Trophoblast cell (in vitro differentiated cells and primary cell): ENCODE data around the gene FRMD4A.

Source experiments
- DNase-seq, 2 donors: peaks; one replicate each; pipeline ENCODE4 v3.0.0-alpha.2; 2016
- H2AFZ ChIP-seq: 2 replicates; pipeline ENCODE4 v1.6.1; 2013; ENCODE audit warnings: low read length, moderate library complexity, mild to moderate bottlenecking; ENCODE audit not compliant: insufficient read depth, poor library complexity
- H2AK5ac ChIP-seq: 2 replicates; pipeline ENCODE4 v1.6.1; 2013; ENCODE audit warnings: mild to moderate bottlenecking, low read length
- H2BK120ac ChIP-seq: 2 replicates; pipeline ENCODE4 v1.6.1; 2013; ENCODE audit warnings: low read length, mild to moderate bottlenecking, moderate library complexity; ENCODE audit not compliant: insufficient read depth, poor library complexity
- H2BK12ac ChIP-seq: 2 replicates; pipeline ENCODE4 v1.6.1; 2013; ENCODE audit warnings: mild to moderate bottlenecking, low read length, moderate library complexity
- H2BK5ac ChIP-seq: 2 replicates; pipeline ENCODE4 v1.6.1; 2013; ENCODE audit warnings: low read length, low read depth, moderate library complexity, mild to moderate bottlenecking; ENCODE audit not compliant: poor library complexity
- H3K14ac ChIP-seq: 2 replicates; pipeline ENCODE4 v1.6.1; 2013; ENCODE audit warnings: mild to moderate bottlenecking, low read length
- H3K18ac ChIP-seq: 2 replicates; pipeline ENCODE4 v1.6.1; 2013; ENCODE audit warnings: mild to moderate bottlenecking, low read length
- H3K23ac ChIP-seq: 2 replicates; pipeline ENCODE4 v1.6.1; 2013; ENCODE audit warnings: low read length
- H3K27ac ChIP-seq: 2 replicates; pipeline ENCODE4 v1.5.1; 2013; ENCODE audit warnings: low read depth, mild to moderate bottlenecking, inconsistent platforms, low read length, moderate library complexity
- H3K27me3 ChIP-seq: 2 replicates; pipeline ENCODE4 v1.6.1; 2013; ENCODE audit warnings: inconsistent platforms, mild to moderate bottlenecking, low read length, moderate library complexity; ENCODE audit not compliant: insufficient read depth
- H3K36me3 ChIP-seq, 2 experiments: 1 replicate in 1 of 2; 2 replicates in 1 of 2; pipeline ENCODE4 v1.6.1; 2013; ENCODE audit warnings: low read length in 2 of 2, mild to moderate bottlenecking in 2 of 2, moderate library complexity in 1 of 2; ENCODE audit not compliant: insufficient read depth in 2 of 2, control insufficient read depth in 1 of 2
- H3K4ac ChIP-seq: 2 replicates; pipeline ENCODE4 v1.6.1; 2013; ENCODE audit warnings: low read depth, mild to moderate bottlenecking, low read length, moderate library complexity
- H3K4me1 ChIP-seq, 2 experiments: 1 replicate in 1 of 2; 2 replicates in 1 of 2; pipeline ENCODE4 v1.6.1; 2013; ENCODE audit warnings: low read length in 2 of 2, mild to moderate bottlenecking in 2 of 2, moderate library complexity in 1 of 2; ENCODE audit not compliant: insufficient read depth in 2 of 2, control insufficient read depth in 1 of 2
- H3K4me2 ChIP-seq: 2 replicates; pipeline ENCODE4 v1.6.1; 2013; ENCODE audit warnings: inconsistent platforms, mild to moderate bottlenecking, low read length, moderate library complexity
- H3K4me3 ChIP-seq: 2 replicates; pipeline ENCODE4 v1.5.1; 2013; ENCODE audit warnings: mild to moderate bottlenecking, low read depth, low read length, inconsistent platforms
- H3K79me1 ChIP-seq: one replicate; pipeline ENCODE4 v1.6.1; 2013; ENCODE audit warnings: low read length
- H3K79me2 ChIP-seq: 2 replicates; pipeline ENCODE4 v1.6.1; 2013; ENCODE audit warnings: low read length, mild to moderate bottlenecking; ENCODE audit not compliant: control insufficient read depth, insufficient read depth, poor library complexity
- H3K9ac ChIP-seq: 2 replicates; pipeline ENCODE4 v1.6.1; 2013; ENCODE audit warnings: mild to moderate bottlenecking, low read length
- H3K9me3 ChIP-seq: 2 replicates; pipeline ENCODE4 v1.6.1; 2013; ENCODE audit warnings: low read depth, mild to moderate bottlenecking, control low read depth, inconsistent platforms, low read length; ENCODE audit not compliant: insufficient read depth
- H4K12ac ChIP-seq: 2 replicates; pipeline ENCODE4 v1.6.1; 2013; ENCODE audit warnings: low read depth, mild to moderate bottlenecking, low read length, moderate library complexity
- H4K8ac ChIP-seq: 2 replicates; pipeline ENCODE4 v1.6.1; 2013; ENCODE audit warnings: low read depth, mild to moderate bottlenecking, low read length, moderate library complexity
- H4K91ac ChIP-seq: one replicate; pipeline ENCODE4 v1.6.1; 2013; ENCODE audit warnings: low read depth, mild to moderate bottlenecking, low read length, moderate library complexity
- WGBS: extraction: QIAGEN DNeasy Blood & Tissue Kit; methylation state at CpG from one replicate; pipeline ENCODE4 v1.1.7; 2013; ENCODE audit warnings: missing lambda C conversion rate; ENCODE audit not compliant: insufficient read length, insufficient coverage; ENCODE audit errors: extremely low coverage; 5-methylcytosine and 5-hydroxymethylcytosine counted together

Gene FRMD4A

GRCh38 chr10:13725594-13725993, 605.1 kb downstream of the FRMD4A start:
- no CpG with 5 or more reads among the region's 4 CpGs for WGBS
- H2AK5ac ChIP-seq, result no peak overlapping the region
- no peaks in the 10 kb centered on the region for H3K9me3 ChIP-seq
- H4K12ac ChIP-seq, result no peak overlapping the region
- H2BK120ac ChIP-seq, result no peak overlapping the region
- H4K91ac ChIP-seq, result peak overlapping the region; percentile 40
- no peak overlapping the region for H3K4me2 ChIP-seq
- no peaks in the 10 kb centered on the region for H3K27me3 ChIP-seq
- no peak overlapping the region for H3K18ac ChIP-seq
- no peak overlapping the region for H2BK12ac ChIP-seq
- H2AFZ ChIP-seq, result no peak overlapping the region
- no peak overlapping the region for H3K23ac ChIP-seq
- no peak overlapping the region for H4K8ac ChIP-seq
- H3K36me3 ChIP-seq, result peaks cover 0 to 2% of the 10 kb centered on the region in 2 experiments
- no peaks in the 10 kb centered on the region for H3K79me2 ChIP-seq
- H3K14ac ChIP-seq, result no peak overlapping the region
- no peak for DNase-seq
- no peak overlapping the region for H2BK5ac ChIP-seq
- H3K79me1 ChIP-seq, result peaks cover 18% of the 10 kb centered on the region
- peaks cover 11 to 20% of the 10 kb centered on the region in 2 experiments for H3K4me1 ChIP-seq
- no peak overlapping the region for H3K4me3 ChIP-seq
- no peak overlapping the region for H3K27ac ChIP-seq
- no peak overlapping the region for H3K4ac ChIP-seq
- no peak overlapping the region for H3K9ac ChIP-seq

- H3K4me1 ChIP-seq, result peaks cover 4 to 11% of the 10 kb centered on the region in 2 experiments
- peaks cover 13% of the 10 kb centered on the region for H3K79me1 ChIP-seq
- no peak overlapping the region for H2BK120ac ChIP-seq
- H4K8ac ChIP-seq, result no peak overlapping the region
- no peak overlapping the region for H3K27ac ChIP-seq
- H2BK5ac ChIP-seq, result no peak overlapping the region
- no peak overlapping the region for H3K4ac ChIP-seq
- H4K12ac ChIP-seq, result no peak overlapping the region
- no CpG with 5 or more reads among the region's 10 CpGs for WGBS
- peak overlapping the region; percentile 57 for H2BK12ac ChIP-seq
- H3K14ac ChIP-seq, result no peak overlapping the region
- H3K9me3 ChIP-seq, result no peaks in the 10 kb centered on the region
- H3K18ac ChIP-seq, result no peak overlapping the region
- no peaks in the 10 kb centered on the region for H3K27me3 ChIP-seq
- no peak overlapping the region for H3K9ac ChIP-seq
- H3K4me2 ChIP-seq, result no peak overlapping the region
- H4K91ac ChIP-seq, result no peak overlapping the region
- no peaks in the 10 kb centered on the region for H3K79me2 ChIP-seq
- no peak for DNase-seq
- H2AFZ ChIP-seq, result no peak overlapping the region
- H3K36me3 ChIP-seq, result peaks cover 0 to 2% of the 10 kb centered on the region in 2 experiments
- H3K4me3 ChIP-seq, result no peak overlapping the region
- H3K23ac ChIP-seq, result no peak overlapping the region
- H2AK5ac ChIP-seq, result peak overlapping the region; percentile 9
Observed at GRCh38 chr10:13724484-13724883, 606.2 kb downstream of the FRMD4A start.

DNA sequence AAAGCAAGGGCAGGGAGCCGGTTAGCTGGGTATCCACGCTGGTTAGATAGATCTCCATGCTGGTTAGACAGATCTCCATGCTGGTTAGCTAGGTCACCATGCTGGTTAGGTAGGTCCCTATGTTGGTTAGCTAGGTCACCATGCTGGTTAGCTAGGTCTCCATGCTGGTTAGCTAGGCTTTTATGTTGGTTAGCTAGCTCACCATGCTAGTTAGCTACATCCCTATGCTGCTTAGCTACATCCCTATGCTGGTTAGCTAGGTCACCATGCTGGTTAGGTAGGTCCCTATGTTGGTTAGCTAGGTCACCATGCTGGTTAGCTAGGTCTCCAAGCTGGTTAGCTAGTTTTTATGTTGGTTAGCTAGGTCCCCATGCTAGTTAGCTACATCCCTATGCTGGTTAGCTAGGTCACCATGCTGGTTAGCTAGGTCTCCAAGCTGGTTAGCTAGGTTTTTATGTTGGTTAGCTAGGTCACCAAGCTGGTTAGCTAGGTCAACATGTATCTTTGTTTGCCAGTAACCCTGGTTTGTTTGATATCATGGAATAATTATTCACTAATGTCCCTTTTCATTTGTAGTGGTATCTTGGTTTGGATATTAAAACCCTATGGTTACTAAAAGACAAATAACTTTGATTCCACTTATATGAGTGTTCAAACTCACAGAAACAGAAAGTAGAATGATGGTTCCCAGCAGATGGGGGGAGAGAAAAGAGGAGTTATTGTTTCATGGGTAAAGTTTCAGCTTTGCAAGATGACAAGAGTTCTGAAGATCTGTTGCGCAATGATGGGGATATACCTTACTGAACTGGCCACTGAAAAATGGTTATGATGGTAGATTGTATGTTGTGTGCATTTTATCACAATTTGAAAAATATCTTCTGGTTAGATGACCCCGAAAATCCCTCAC, 607.7 kb downstream of the FRMD4A start:
- Histone ChIP-seq H3K27ac (no peak overlapping the region), H2BK12ac (peak overlapping the region; percentile 8), H2AFZ (no peak overlapping the region), H2BK5ac (no peak overlapping the region), H3K4ac (no peak overlapping the region), H2AK5ac (no peak overlapping the region), H3K9me3 (no peaks in the 10 kb centered on the region), H3K4me2 (no peak overlapping the region), H4K12ac (no peak overlapping the region), H3K14ac (no peak overlapping the region), H3K4me3 (no peak overlapping the region), H3K27me3 (no peaks in the 10 kb centered on the region), H3K23ac (no peak overlapping the region), H3K9ac (no peak overlapping the region), H3K79me2 (no peaks in the 10 kb centered on the region), H3K18ac (no peak overlapping the region), H2BK120ac (no peak overlapping the region), H3K4me1 (peaks cover 4% of the 10 kb centered on the region in 2 experiments), H4K91ac (no peak overlapping the region), H3K36me3 (peaks cover 0 to 2% of the 10 kb centered on the region in 2 experiments), H3K79me1 (peaks cover 5% of the 10 kb centered on the region), H4K8ac (no peak overlapping the region)
- no peak for DNase-seq
- WGBS, result no CpG with 5 or more reads among the region's 4 CpGs

- peaks cover 0 to 2% of the 10 kb centered on the region in 2 experiments for H3K36me3 ChIP-seq
Observed at GRCh38 chr10:13721486-13721885, 609.2 kb downstream of the FRMD4A start.

More at GRCh38 chr10:13721486-13721885, 609.2 kb downstream of the FRMD4A start:
- Histone ChIP-seq H2BK5ac (no peak overlapping the region), H2AFZ (no peak overlapping the region), H2AK5ac (no peak overlapping the region), H3K4me3 (no peak overlapping the region), H3K9me3 (no peaks in the 10 kb centered on the region), H3K9ac (no peak overlapping the region), H3K18ac (no peak overlapping the region), H3K79me1 (no peaks in the 10 kb centered on the region), H4K12ac (no peak overlapping the region), H3K27me3 (no peaks in the 10 kb centered on the region), H3K4me1 (peaks cover 2 to 3% of the 10 kb centered on the region in 2 experiments), H4K91ac (no peak overlapping the region), H2BK12ac (no peak overlapping the region), H3K79me2 (no peaks in the 10 kb centered on the region), H3K14ac (no peak overlapping the region), H4K8ac (no peak overlapping the region), H2BK120ac (no peak overlapping the region), H3K4me2 (no peak overlapping the region), H3K4ac (no peak overlapping the region), H3K23ac (no peak overlapping the region), H3K27ac (no peak overlapping the region)
- no CpG with 5 or more reads among the region's 7 CpGs for WGBS
- no peak for DNase-seq
